Esophagus squamous epithelium (tissue), 4 donors: ENCODE measurements around the gene NAB1.

Experiments used
- POLR2A ChIP-seq, 4 donors: fragments of 450-650 bp; IDR thresholded peaks; one replicate each; pipeline ENCODE4 v1.6.1; 2017; ENCODE audit warnings: antibody characterized with exemption in 4 of 4, mild to moderate bottlenecking in 4 of 4, moderate library complexity in 3 of 4
- TF ChIP-seq, protein P1 (sequence below), 6 experiments: fragments of 450-650 bp in 4 of 6; fragments of 200-600 bp in 2 of 6; sonication (generic) in 2 of 6; IDR thresholded peaks; one replicate each; pipeline ENCODE4 v1.5.1; 2016 to 2019; ENCODE audit warnings: antibody characterized with exemption in 6 of 6, mild to moderate bottlenecking in 4 of 6, moderate library complexity in 4 of 6

DNA sequence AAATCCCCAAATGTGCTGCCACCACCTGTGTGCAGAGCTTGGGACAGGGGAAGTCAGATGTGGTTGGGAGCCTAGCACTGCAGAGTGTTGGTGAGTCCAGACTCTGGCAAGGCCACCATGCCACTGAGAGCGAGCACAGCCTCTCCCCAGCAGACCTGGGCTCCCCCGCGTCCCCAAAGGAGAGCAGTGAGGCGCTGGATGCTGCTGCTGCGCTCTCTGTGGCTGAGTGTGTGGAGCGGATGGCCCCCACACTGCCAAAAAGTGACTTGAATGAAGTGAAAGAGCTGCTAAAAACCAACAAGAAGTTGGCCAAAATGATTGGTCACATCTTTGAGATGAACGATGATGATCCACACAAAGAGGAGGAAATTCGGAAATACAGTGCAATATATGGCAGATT, 10.7 kb downstream of the NAB1 start:
- TF ChIP-seq, protein P1, sequence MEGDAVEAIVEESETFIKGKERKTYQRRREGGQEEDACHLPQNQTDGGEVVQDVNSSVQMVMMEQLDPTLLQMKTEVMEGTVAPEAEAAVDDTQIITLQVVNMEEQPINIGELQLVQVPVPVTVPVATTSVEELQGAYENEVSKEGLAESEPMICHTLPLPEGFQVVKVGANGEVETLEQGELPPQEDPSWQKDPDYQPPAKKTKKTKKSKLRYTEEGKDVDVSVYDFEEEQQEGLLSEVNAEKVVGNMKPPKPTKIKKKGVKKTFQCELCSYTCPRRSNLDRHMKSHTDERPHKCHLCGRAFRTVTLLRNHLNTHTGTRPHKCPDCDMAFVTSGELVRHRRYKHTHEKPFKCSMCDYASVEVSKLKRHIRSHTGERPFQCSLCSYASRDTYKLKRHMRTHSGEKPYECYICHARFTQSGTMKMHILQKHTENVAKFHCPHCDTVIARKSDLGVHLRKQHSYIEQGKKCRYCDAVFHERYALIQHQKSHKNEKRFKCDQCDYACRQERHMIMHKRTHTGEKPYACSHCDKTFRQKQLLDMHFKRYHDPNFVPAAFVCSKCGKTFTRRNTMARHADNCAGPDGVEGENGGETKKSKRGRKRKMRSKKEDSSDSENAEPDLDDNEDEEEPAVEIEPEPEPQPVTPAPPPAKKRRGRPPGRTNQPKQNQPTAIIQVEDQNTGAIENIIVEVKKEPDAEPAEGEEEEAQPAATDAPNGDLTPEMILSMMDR (IDR thresholded peaks at IDR 0.05) = no peak
- no peak for TF ChIP-seq POLR2A (IDR thresholded peaks at IDR 0.05)
